ENCODE results near the gene TPPP2. TPM values are rescaled to one million over a fixed set of nuclear protein-coding genes. Genes with fewer than 3 reads are reported as not detected.
A peak's percentile ranks its signal among the peaks of the same experiment; 100 is the strongest.

Gene TPPP2
- total RNA-seq, 1 experiment from 2014 or later = not detected

DNA sequence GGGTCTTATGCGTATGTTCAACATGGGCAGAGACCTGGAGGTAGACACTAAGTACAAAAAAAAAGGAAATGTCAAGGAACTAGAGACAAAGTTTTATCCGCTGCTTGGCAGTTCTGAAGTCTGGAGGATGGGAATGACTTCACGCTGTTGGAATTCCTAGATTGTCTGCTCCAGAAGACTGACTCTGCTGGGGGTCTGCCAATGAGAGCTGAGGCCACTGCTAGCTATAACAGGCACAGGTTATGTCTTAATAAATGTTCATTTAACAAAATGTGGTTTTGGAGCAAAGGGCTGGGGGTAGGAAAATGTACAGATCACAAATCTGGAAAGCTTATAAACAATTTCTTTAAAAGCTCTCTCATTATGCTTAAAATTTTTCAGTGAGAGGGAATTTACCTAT, 33.5 kb downstream of the TPPP2 start:
- Histone ChIP-seq H3K27ac (ENCODE audit: low read length) (no peak overlapping the region), H4K20me1 (ENCODE audit: low read length) (no peaks in the 10 kb centered on the region), H3K4me1 (ENCODE audit: insufficient read depth, low read length) (no peaks in the 10 kb centered on the region), H3F3A (ENCODE audit: low read length, unreplicated experiment) (no peaks in the 10 kb centered on the region), H3K79me2 (ENCODE audit: low read length) (no peaks in the 10 kb centered on the region), H3K9ac (ENCODE audit: low read length) (no peak overlapping the region), H3K36me3 (ENCODE audit: low read depth, low read length) (no peaks in the 10 kb centered on the region), H2AFZ (ENCODE audit: low read length) (no peak overlapping the region), H3K27me3 (ENCODE audit: low read length) (peaks cover 60% of the 10 kb centered on the region), H3K4me3 (ENCODE audit: low read length) (no peak overlapping the region), H3K9me3 (ENCODE audit: low read length) (no peaks in the 10 kb centered on the region), H3K4me2 (ENCODE audit: low read length) (no peak overlapping the region), H3K9me2 (replicated peaks; ENCODE audit: low read length) (no peaks in the 10 kb centered on the region)
- POLR2A ChIA-PET (ENCODE audit: unreplicated experiment) = no interaction called here
- intact Hi-C loops (cut with micrococcal nuclease) = no loop called here
- ATAC-seq = peak; percentile 47; the same call in 1 of the 2 replicates
- no TSS peak for BruUV-seq (replicated peaks)
- TF ChIP-seq EZH2 (IDR thresholded peaks at IDR 0.05; ENCODE audit: low read length, unreplicated experiment) (no peak), EZH2phosphoT487 (IDR thresholded peaks at IDR 0.05; ENCODE audit: borderline replicate concordance, low read length) (no peak)
- TF ChIP-seq, protein P1, sequence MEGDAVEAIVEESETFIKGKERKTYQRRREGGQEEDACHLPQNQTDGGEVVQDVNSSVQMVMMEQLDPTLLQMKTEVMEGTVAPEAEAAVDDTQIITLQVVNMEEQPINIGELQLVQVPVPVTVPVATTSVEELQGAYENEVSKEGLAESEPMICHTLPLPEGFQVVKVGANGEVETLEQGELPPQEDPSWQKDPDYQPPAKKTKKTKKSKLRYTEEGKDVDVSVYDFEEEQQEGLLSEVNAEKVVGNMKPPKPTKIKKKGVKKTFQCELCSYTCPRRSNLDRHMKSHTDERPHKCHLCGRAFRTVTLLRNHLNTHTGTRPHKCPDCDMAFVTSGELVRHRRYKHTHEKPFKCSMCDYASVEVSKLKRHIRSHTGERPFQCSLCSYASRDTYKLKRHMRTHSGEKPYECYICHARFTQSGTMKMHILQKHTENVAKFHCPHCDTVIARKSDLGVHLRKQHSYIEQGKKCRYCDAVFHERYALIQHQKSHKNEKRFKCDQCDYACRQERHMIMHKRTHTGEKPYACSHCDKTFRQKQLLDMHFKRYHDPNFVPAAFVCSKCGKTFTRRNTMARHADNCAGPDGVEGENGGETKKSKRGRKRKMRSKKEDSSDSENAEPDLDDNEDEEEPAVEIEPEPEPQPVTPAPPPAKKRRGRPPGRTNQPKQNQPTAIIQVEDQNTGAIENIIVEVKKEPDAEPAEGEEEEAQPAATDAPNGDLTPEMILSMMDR (conservative IDR thresholded peaks at IDR 0.05; ENCODE audit: low read depth, low read length) = no peak
- CTCF ChIA-PET = interaction anchor here (0.6 to 0.7 kb wide), 2 partner anchors 22 to 49 kb away, joined by 3 read pairs; no protein-coding TSS in a partner anchor
- peak; percentile 43 for DNase-seq

DNA sequence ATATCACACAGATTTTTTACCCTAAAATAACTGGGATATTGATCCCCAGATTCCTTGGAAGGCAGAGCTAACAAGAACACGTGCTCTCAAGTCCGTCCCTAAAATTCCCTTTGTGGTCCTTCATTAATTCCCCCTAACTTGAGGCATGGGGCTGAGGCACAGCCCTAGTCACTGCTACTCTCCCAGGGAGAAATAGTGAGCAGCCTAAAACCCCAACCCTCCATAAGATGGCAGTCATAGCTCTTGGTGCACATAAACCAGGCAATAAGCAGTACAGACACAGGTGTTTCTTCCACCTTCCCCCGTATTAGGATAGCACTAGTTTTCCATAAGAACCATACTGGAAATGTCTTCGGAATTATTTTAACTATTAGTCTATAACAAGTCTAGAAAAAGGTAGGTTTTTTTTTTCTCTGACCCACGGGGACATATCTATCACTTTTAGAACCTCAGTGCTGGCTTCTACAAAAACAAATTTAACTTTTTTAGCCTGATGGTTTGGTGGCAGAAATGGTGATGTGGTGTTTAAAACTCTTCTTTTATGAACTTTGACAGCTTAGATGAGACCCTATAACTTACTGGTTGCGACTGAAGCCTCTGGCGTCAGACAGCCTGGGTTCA, 37.0 kb downstream of the TPPP2 start:
- H2AFZ ChIP-seq (ENCODE audit: low read length) = no peak overlapping the region
- no peaks in the 10 kb centered on the region for H3K79me2 ChIP-seq (ENCODE audit: low read length)
- H4K20me1 ChIP-seq (ENCODE audit: low read length) = no peaks in the 10 kb centered on the region
- no peak overlapping the region for H3K27ac ChIP-seq (ENCODE audit: low read length)
- DNase-seq (peak; percentile 43), ATAC-seq (no peak)
- POLR2A ChIA-PET (ENCODE audit: unreplicated experiment) = no interaction called here
- no peaks in the 10 kb centered on the region for H3K36me3 ChIP-seq (ENCODE audit: low read depth, low read length)
- TF ChIP-seq EZH2phosphoT487 (IDR thresholded peaks at IDR 0.05; ENCODE audit: borderline replicate concordance, low read length) (no peak), EZH2 (IDR thresholded peaks at IDR 0.05; ENCODE audit: low read length, unreplicated experiment) (no peak)
- TF ChIP-seq, protein P1 (conservative IDR thresholded peaks at IDR 0.05; ENCODE audit: low read depth, low read length) = peak; percentile 47
- no peaks in the 10 kb centered on the region for H3F3A ChIP-seq (ENCODE audit: low read length, unreplicated experiment)
- H3K9me3 ChIP-seq (ENCODE audit: low read length) = no peaks in the 10 kb centered on the region
- peaks cover 6% of the 10 kb centered on the region; the same call in 1 of the 2 replicates for H3K4me1 ChIP-seq (ENCODE audit: insufficient read depth, low read length)
- H3K4me2 ChIP-seq (ENCODE audit: low read length) = no peak overlapping the region
- H3K27me3 ChIP-seq (ENCODE audit: low read length) = peaks cover 68% of the 10 kb centered on the region
- H3K9me2 ChIP-seq (replicated peaks; ENCODE audit: low read length) = no peaks in the 10 kb centered on the region
- H3K4me3 ChIP-seq (ENCODE audit: low read length) = no peak overlapping the region
- no TSS peak for BruUV-seq (replicated peaks)
- H3K9ac ChIP-seq (ENCODE audit: low read length) = no peak overlapping the region
- CTCF ChIA-PET = interaction anchor here (0.9 to 1.2 kb wide), 4 partner anchors 21 to 38 kb away, joined by 3 to 8 read pairs (median 4); no protein-coding TSS in a partner anchor
- intact Hi-C loops (cut with micrococcal nuclease) = no loop called here
